ENCODE results near the gene HLA-DPA1. TPM values are rescaled to one million over a fixed set of nuclear protein-coding genes. Genes with fewer than 3 reads are reported as not detected.

The HLA-DPA1 gene
- total RNA-seq, 1 experiment from 2014 or later, result 0.43 TPM

GRCh38 chr6:33092385-33092784 is 18.9 kb upstream of the HLA-DPA1 start:
- TF ChIP-seq, protein P1, sequence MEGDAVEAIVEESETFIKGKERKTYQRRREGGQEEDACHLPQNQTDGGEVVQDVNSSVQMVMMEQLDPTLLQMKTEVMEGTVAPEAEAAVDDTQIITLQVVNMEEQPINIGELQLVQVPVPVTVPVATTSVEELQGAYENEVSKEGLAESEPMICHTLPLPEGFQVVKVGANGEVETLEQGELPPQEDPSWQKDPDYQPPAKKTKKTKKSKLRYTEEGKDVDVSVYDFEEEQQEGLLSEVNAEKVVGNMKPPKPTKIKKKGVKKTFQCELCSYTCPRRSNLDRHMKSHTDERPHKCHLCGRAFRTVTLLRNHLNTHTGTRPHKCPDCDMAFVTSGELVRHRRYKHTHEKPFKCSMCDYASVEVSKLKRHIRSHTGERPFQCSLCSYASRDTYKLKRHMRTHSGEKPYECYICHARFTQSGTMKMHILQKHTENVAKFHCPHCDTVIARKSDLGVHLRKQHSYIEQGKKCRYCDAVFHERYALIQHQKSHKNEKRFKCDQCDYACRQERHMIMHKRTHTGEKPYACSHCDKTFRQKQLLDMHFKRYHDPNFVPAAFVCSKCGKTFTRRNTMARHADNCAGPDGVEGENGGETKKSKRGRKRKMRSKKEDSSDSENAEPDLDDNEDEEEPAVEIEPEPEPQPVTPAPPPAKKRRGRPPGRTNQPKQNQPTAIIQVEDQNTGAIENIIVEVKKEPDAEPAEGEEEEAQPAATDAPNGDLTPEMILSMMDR (conservative IDR thresholded peaks at IDR 0.05; ENCODE audit: low read depth, low read length), result no peak
- no peak for TF ChIP-seq EZH2 (IDR thresholded peaks at IDR 0.05; ENCODE audit: borderline replicate concordance, low read depth, low read length, poor library complexity, severe bottlenecking)
- no peak for DNase-seq (ENCODE audit: low spot score)
- CTCF ChIA-PET, result no interaction called here
- Histone ChIP-seq H3K36me3 (ENCODE audit: insufficient read depth, low read length, poor library complexity, severe bottlenecking) (no peaks in the 10 kb centered on the region), H3K27ac (ENCODE audit: low read depth, low read length, poor library complexity, severe bottlenecking) (no peak overlapping the region), H3K4me1 (ENCODE audit: insufficient read depth, low read length, poor library complexity, severe bottlenecking) (no peaks in the 10 kb centered on the region), H3K9me3 (ENCODE audit: low read depth, low read length, poor library complexity, severe bottlenecking) (no peaks in the 10 kb centered on the region), H3K4me3 (ENCODE audit: low read depth, low read length, poor library complexity, severe bottlenecking) (no peak overlapping the region), H3K27me3 (replicated peaks; ENCODE audit: insufficient read depth, low read depth, low read length, poor library complexity) (peaks cover 6% of the 10 kb centered on the region)
- intact Hi-C loops (cut with micrococcal nuclease; ENCODE audit: unreplicated experiment), result no loop called here
- POLR2A ChIA-PET (ENCODE audit: low non-redundant PET), result no interaction called here
- BruUV-seq (replicated peaks), result no TSS peak

GRCh38 chr6:33091957-33092356 is 18.5 kb upstream of the HLA-DPA1 start:
- BruUV-seq (replicated peaks), result no TSS peak
- intact Hi-C loops (cut with micrococcal nuclease; ENCODE audit: unreplicated experiment), result no loop called here
- no peaks in the 10 kb centered on the region for H3K4me1 ChIP-seq (ENCODE audit: insufficient read depth, low read length, poor library complexity, severe bottlenecking)
- ChIA-PET CTCF (no interaction called here), POLR2A (ENCODE audit: low non-redundant PET) (no interaction called here)
- H3K36me3 ChIP-seq (ENCODE audit: insufficient read depth, low read length, poor library complexity, severe bottlenecking), result no peaks in the 10 kb centered on the region
- no peak overlapping the region for H3K4me3 ChIP-seq (ENCODE audit: low read depth, low read length, poor library complexity, severe bottlenecking)
- peaks cover 6% of the 10 kb centered on the region for H3K27me3 ChIP-seq (replicated peaks; ENCODE audit: insufficient read depth, low read depth, low read length, poor library complexity)
- TF ChIP-seq, protein P1 (conservative IDR thresholded peaks at IDR 0.05; ENCODE audit: low read depth, low read length), result peak; percentile 55
- TF ChIP-seq EZH2 (IDR thresholded peaks at IDR 0.05; ENCODE audit: borderline replicate concordance, low read depth, low read length, poor library complexity, severe bottlenecking), result no peak
- no peak for DNase-seq (ENCODE audit: low spot score)
- no peak overlapping the region for H3K27ac ChIP-seq (ENCODE audit: low read depth, low read length, poor library complexity, severe bottlenecking)
- no peaks in the 10 kb centered on the region for H3K9me3 ChIP-seq (ENCODE audit: low read depth, low read length, poor library complexity, severe bottlenecking)

- intact Hi-C loops (cut with micrococcal nuclease; ENCODE audit: unreplicated experiment), result no loop called here
- H3K9me3 ChIP-seq (ENCODE audit: low read depth, low read length, poor library complexity, severe bottlenecking), result no peaks in the 10 kb centered on the region
- CTCF ChIA-PET, result interaction anchor here (0.6 kb wide), 1 partner anchor 114 kb away, joined by 4 read pairs; no protein-coding TSS in a partner anchor
- H3K27ac ChIP-seq (ENCODE audit: low read depth, low read length, poor library complexity, severe bottlenecking), result no peak overlapping the region
- BruUV-seq (replicated peaks), result no TSS peak
- H3K27me3 ChIP-seq (replicated peaks; ENCODE audit: insufficient read depth, low read depth, low read length, poor library complexity), result peaks cover 6% of the 10 kb centered on the region
- no peak for TF ChIP-seq EZH2 (IDR thresholded peaks at IDR 0.05; ENCODE audit: borderline replicate concordance, low read depth, low read length, poor library complexity, severe bottlenecking)
- TF ChIP-seq, protein P1 (conservative IDR thresholded peaks at IDR 0.05; ENCODE audit: low read depth, low read length), result no peak
- POLR2A ChIA-PET (ENCODE audit: low non-redundant PET), result no interaction called here
- H3K4me1 ChIP-seq (ENCODE audit: insufficient read depth, low read length, poor library complexity, severe bottlenecking), result no peaks in the 10 kb centered on the region
- H3K36me3 ChIP-seq (ENCODE audit: insufficient read depth, low read length, poor library complexity, severe bottlenecking), result no peaks in the 10 kb centered on the region
- no peak overlapping the region for H3K4me3 ChIP-seq (ENCODE audit: low read depth, low read length, poor library complexity, severe bottlenecking)
- no peak for DNase-seq (ENCODE audit: low spot score)
These were observed 15.6 kb upstream of the HLA-DPA1 start for GRCh38 chr6:33088931-33089620.

Data from A673 (cell line).